ENCODE measurements around the gene TMIGD1.

Gene TMIGD1

GRCh38 chr17:30333503-30334360, at the start of gene TMIGD1:
Gene TMIGD1, minus strand, starts transcription at chr17:30334057. Its CDS starts 1,924 bp downstream, at chr17:30332133.
- no peak for DNase-seq (ENCODE audit: low spot score)

- DNase-seq (ENCODE audit: low spot score), result no peak
These were observed 48.5 kb upstream of the TMIGD1 start for GRCh38 chr17:30382345-30382744.

GRCh38 chr17:30381340-30381659, 47.4 kb upstream of the TMIGD1 start:
- DNase-seq (ENCODE audit: low spot score), result no peak

GRCh38 chr17:30380643-30381339, 46.9 kb upstream of the TMIGD1 start:
- DNase-seq (ENCODE audit: low spot score), result no peak

GRCh38 chr17:30379903-30380381, 46.1 kb upstream of the TMIGD1 start:
- peak; percentile 23 for DNase-seq (ENCODE audit: low spot score)

- peak; percentile 17 for DNase-seq (ENCODE audit: low spot score)
These were observed 45.5 kb upstream of the TMIGD1 start for GRCh38 chr17:30379303-30379902.

GRCh38 chr17:30378825-30379302, 45.0 kb upstream of the TMIGD1 start, which contains the start of gene CPD:
Gene CPD, plus strand, starts transcription at chr17:30378927. Its CDS starts 54 bp downstream, at chr17:30378981.
- DNase-seq (ENCODE audit: low spot score), result peak; percentile 96

- DNase-seq (ENCODE audit: low spot score), result peak; percentile 62
These were observed 44.5 kb upstream of the TMIGD1 start for GRCh38 chr17:30378241-30378824.

GRCh38 chr17:30377574-30378240, 43.9 kb upstream of the TMIGD1 start:
- DNase-seq (ENCODE audit: low spot score), result no peak

GRCh38 chr17:30376621-30377452, 43.0 kb upstream of the TMIGD1 start:
- DNase-seq (ENCODE audit: low spot score), result no peak

GRCh38 chr17:30375661-30376060, 41.8 kb upstream of the TMIGD1 start:
- DNase-seq (ENCODE audit: low spot score), result no peak

- DNase-seq (ENCODE audit: low spot score), result peak; percentile 28
These were observed 38.9 kb upstream of the TMIGD1 start for GRCh38 chr17:30372755-30373154.

- DNase-seq (ENCODE audit: low spot score), result no peak
These were observed 36.1 kb upstream of the TMIGD1 start for GRCh38 chr17:30369995-30370394.

GRCh38 chr17:30368912-30369720, 35.3 kb upstream of the TMIGD1 start:
- no peak for DNase-seq (ENCODE audit: low spot score)

GRCh38 chr17:30366536-30366935, 32.7 kb upstream of the TMIGD1 start:
- DNase-seq (ENCODE audit: low spot score), result no peak

GRCh38 chr17:30363715-30364202, 29.9 kb upstream of the TMIGD1 start:
- peak; percentile 93 for DNase-seq (ENCODE audit: low spot score)

- no peak for DNase-seq (ENCODE audit: low spot score)
These were observed 28.0 kb upstream of the TMIGD1 start for GRCh38 chr17:30361766-30362279.

- no peak for DNase-seq (ENCODE audit: low spot score)
These were observed 26.4 kb upstream of the TMIGD1 start for GRCh38 chr17:30360086-30360808.

Measured in CD4-positive, alpha-beta T cell treated with Interleukin-2 at 100 ng/mL for 4 hours (primary cell).